AG04449 (cell line): ENCODE measurements around the gene XRCC3.

Experiments
- CTCF ChIA-PET: fragments of 350-600 bp; formaldehyde crosslinking; extraction: SDS; loops from one replicate; lab custom pipeline; 2021; ENCODE audit warnings: antibody characterized with exemption; lab: Yijun Ruan, JAX
- POLR2A ChIA-PET: fragments of 400-600, 350-600 bp; formaldehyde crosslinking; extraction: SDS; loops from one replicate; lab custom pipeline; 2020; ENCODE audit warnings: antibody characterized with exemption, inconsistent platforms; lab: Yijun Ruan, JAX
- DNase-seq: peaks from one replicate; pipeline ENCODE4 v3.0.0-alpha.2; 2010; ENCODE audit warnings: low read depth, low spot score
- H3K4me3 ChIP-seq: 2 replicates; pipeline ENCODE4 v1.5.1; 2011; ENCODE audit warnings: low read depth, mild to moderate bottlenecking, control low read depth, low read length
- TF ChIP-seq, protein P1 (sequence below): IDR thresholded peaks from one replicate; pipeline ENCODE4 v1.5.1; 2011; ENCODE audit warnings: mild to moderate bottlenecking, moderate library complexity, low read length, control low read depth, inconsistent platforms; ENCODE audit not compliant: insufficient read depth; ENCODE audit errors: missing control alignments

The XRCC3 gene

DNA sequence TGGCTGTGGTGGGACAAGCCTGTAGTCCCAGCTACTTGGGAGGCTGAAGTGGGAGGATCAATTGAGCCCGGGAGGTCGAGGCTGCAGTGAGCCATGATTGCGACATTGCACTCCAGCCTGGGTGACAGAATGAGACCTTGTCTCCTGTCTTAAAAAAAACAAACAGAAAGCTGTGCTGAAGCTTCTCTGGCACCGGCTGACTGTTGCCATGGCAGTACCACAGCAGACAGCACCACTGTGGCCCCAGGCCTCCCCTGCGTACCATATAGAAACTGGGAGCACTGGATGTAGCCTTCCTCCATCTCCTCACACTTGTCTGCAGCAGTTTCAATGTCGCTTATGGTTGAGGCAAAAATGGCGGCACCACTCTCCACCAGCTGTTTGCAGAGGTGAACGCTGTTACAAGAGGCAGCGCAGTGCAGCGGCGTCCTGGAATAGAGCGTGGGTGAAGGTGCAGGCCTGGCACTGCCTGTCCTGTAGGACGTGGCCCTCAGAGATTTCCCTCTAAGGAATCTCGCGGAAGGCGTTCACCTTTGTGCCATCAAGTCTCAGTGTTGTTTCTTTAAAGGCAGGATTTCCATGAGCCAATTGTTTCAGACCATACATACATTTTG is 22.3 kb upstream of the XRCC3 start:
- H3K4me3 ChIP-seq: no peak overlapping the region
- ChIA-PET CTCF (interaction anchor here (0.7 to 1.6 kb wide), 2 partner anchors 9 to 173 kb away, joined by 3 to 5 read pairs; no protein-coding TSS in a partner anchor), POLR2A (interaction anchor here (0.6 kb wide), 1 partner anchor 13 kb away, joined by 3 read pairs; no protein-coding TSS in a partner anchor)
- TF ChIP-seq, protein P1, sequence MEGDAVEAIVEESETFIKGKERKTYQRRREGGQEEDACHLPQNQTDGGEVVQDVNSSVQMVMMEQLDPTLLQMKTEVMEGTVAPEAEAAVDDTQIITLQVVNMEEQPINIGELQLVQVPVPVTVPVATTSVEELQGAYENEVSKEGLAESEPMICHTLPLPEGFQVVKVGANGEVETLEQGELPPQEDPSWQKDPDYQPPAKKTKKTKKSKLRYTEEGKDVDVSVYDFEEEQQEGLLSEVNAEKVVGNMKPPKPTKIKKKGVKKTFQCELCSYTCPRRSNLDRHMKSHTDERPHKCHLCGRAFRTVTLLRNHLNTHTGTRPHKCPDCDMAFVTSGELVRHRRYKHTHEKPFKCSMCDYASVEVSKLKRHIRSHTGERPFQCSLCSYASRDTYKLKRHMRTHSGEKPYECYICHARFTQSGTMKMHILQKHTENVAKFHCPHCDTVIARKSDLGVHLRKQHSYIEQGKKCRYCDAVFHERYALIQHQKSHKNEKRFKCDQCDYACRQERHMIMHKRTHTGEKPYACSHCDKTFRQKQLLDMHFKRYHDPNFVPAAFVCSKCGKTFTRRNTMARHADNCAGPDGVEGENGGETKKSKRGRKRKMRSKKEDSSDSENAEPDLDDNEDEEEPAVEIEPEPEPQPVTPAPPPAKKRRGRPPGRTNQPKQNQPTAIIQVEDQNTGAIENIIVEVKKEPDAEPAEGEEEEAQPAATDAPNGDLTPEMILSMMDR: no peak
- no peak for DNase-seq

DNA sequence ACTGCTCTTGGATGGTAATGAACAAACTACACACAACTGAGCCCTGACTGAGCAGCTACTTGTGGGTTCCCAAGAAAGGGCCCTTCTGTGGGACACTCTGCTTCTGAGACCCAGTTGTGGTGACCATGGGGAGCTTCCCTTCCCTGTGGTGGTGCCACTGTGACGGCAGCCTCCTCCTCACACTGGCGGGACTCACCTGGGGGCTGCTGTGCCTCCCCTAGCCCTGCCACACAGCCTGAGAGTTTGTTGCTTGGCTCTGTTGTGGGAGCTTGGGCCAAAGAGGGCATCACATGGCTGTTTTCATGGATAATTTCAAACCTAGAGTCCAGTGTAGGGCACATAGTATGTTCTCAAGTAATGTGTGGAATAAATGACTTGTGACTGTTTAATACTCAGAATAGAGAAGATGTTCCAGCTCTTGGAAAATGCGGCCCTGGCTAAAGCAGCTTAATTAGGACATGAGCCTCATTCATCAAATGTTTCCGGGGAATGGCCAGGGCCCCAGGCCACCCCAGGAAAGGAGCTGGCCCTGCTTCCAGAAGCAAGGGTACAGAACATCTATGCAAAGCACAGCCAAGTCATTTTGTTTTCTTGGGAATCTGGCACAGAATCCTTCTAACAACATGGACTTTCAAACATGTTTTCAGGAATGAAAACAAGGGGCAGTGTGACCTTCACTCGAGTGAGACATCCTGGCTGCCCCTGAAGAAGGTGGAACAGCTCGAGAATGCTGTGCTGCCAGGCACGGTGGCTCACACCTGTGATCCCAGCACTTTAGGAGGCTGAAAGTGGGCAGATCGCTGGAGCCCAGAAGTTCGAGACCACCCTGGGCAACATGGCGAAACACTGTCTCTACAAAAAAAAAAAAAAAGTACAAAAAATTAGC is 21.5 kb upstream of the XRCC3 start:
- ChIA-PET POLR2A (interaction anchor here (0.6 kb wide), 1 partner anchor 13 kb away, joined by 3 read pairs; no protein-coding TSS in a partner anchor), CTCF (interaction anchor here (1.6 kb wide), 1 partner anchor 10 kb away, joined by 5 read pairs; no protein-coding TSS in a partner anchor)
- no peak for DNase-seq
- no peak overlapping the region for H3K4me3 ChIP-seq
- TF ChIP-seq, protein P1: no peak

DNA sequence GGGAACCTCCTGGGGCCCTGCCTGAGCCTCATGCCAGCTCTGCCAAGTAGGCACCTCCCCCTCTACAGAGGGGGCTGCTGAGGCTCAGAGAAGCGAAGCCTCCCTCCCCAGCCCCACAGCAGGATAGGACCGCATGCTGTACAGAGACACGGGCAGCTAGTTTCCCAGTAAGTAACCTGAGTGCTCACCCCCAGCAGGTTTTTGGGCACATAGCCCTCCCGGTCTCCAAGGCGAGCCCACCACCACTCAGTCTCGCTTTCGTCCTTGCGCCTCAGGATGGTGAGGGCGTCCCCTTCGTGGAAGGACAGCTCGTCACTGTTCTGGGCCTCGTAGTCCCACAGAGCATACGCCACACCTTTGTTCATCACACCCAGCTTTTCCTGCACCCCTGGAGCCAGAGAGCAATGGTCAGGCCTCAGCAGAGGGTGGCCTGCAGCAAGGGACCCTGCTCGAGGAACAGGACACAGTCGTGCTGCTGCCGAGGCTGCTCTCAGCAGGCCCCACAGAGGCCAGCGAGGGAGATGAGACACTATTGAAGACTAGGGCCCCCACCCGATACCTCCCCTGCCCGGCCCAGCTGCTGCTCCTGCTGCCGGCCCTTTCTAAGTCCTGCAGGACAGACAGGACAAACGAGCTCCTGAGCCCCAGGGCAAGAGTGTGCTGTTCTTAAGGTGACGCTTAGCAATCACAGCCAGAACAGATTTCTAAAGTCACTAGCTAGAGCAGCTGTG is 20.7 kb upstream of the XRCC3 start:
- TF ChIP-seq, protein P1: no peak
- no peak overlapping the region for H3K4me3 ChIP-seq
- CTCF ChIA-PET: interaction anchor here (1.6 kb wide), 1 partner anchor 11 kb away, joined by 5 read pairs; no protein-coding TSS in a partner anchor
- POLR2A ChIA-PET: no interaction called here
- DNase-seq: no peak

DNA sequence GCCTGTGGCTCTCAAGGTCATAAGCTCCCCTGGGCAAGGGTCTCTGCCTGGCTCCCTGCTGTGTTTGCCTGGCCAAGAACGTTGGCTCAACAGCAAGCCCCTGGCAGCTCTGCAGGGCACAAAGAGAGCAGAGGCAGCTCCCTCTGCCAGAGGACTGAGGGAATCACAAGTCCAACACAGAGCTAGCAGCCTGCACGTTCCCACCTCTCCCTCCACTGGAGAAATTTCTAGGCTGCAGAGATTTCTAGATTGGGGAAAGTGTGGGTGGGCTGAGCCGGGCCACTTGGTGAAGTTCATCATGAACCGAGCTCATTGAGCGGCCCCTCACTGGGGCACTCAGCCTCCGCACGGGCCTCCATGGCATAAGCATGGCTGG is 20.2 kb upstream of the XRCC3 start:
- ChIA-PET POLR2A (no interaction called here), CTCF (no interaction called here)
- TF ChIP-seq, protein P1: no peak
- no peak overlapping the region for H3K4me3 ChIP-seq
- no peak for DNase-seq

DNA sequence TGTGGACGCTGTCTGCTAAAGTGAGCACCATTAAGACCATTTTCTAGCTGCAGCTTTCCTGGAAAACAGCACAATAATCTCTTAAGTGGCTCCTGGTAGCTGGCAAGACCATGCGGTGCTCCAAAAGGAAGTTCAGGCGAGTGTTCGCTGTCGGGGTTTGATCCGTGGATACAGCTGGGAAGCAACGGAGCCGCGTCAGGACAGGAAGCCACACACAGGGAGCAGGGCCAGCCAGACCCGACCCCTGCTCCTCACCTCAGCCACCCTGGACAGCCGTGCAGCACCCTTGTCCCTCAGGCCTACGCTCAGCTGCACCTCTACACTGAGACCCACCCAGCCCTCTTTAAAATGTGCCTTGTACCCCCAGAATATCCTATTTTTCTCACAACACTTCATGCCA is 19.8 kb upstream of the XRCC3 start:
- POLR2A ChIA-PET: no interaction called here
- TF ChIP-seq, protein P1: no peak

More for the DNA sequence above, 19.8 kb upstream of the XRCC3 start:
- no peak for DNase-seq
- CTCF ChIA-PET: no interaction called here
- H3K4me3 ChIP-seq: no peak overlapping the region
